HepG2 (cell line): ENCODE results near the gene ZNF292. TPM values are rescaled to one million over a fixed set of nuclear protein-coding genes. Genes with fewer than 3 reads are reported as not detected.

Experiments used
- ARID5B ChIP-seq: IDR thresholded peaks from 2 replicates; pipeline ENCODE4 v1.4.0; 2020; ENCODE audit warnings: mild to moderate bottlenecking, missing genetic modification reagents
- NFE2L2 ChIP-seq: fragments of 150-350 bp; IDR thresholded peaks from 2 replicates; pipeline ENCODE4 v1.6.1; 2014; ENCODE audit warnings: low read length
- polyA plus RNA-seq, 8 experiments: library from polyadenylated mRNA; depleted of rRNA in 3 of 8; stranded (reverse) in 7 of 8; unstranded in 1 of 8; fragments of >200 nt; fragmentation: Illumina TruSeq in 4 of 8; extraction: Trizol in 4 of 8; gene quantifications; 2 replicates each; pipeline versions ENCODE4 v1.2.1 to v1.2.3, GENCODE V29; 2011 to 2016; ENCODE audit warnings: low read depth in 4 of 8, missing spikeins in 1 of 8, mixed read lengths in 1 of 8; ENCODE audit not compliant: insufficient read depth in 1 of 8
- total RNA-seq, 5 experiments: library from RNA; depleted of rRNA; stranded (reverse); fragments of >200 nt; fragmentation: Illumina TruSeq; extraction: Trizol; gene quantifications; 2 replicates each; pipeline ENCODE4 v1.2.3, GENCODE V29; 2016; ENCODE audit warnings: low read depth in 1 of 5
- TF ChIP-seq, protein P1 (sequence below): sonication (generic); formaldehyde crosslinking; IDR thresholded peaks from 2 replicates; pipeline ENCODE4 v1.5.0; 2020; ENCODE audit warnings: mild to moderate bottlenecking, missing genetic modification reagents
- TF ChIP-seq, protein P2 (sequence below): sonication (generic); formaldehyde crosslinking; IDR thresholded peaks from 2 replicates; pipeline ENCODE4 v1.8.1; 2023; ENCODE audit warnings: mild to moderate bottlenecking, moderate library complexity, missing genetic modification reagents
- TF ChIP-seq, protein P3 (sequence below): IDR thresholded peaks from 2 replicates; pipeline ENCODE4 v1.6.1; 2016

Gene ZNF292
- total and polyA plus RNA-seq, 2 of the 13 experiments (the other 11 are each of a cell fraction or from before 2014, with no cell fraction given), result 9.9 to 12.8 TPM

- TF ChIP-seq, protein P1, sequence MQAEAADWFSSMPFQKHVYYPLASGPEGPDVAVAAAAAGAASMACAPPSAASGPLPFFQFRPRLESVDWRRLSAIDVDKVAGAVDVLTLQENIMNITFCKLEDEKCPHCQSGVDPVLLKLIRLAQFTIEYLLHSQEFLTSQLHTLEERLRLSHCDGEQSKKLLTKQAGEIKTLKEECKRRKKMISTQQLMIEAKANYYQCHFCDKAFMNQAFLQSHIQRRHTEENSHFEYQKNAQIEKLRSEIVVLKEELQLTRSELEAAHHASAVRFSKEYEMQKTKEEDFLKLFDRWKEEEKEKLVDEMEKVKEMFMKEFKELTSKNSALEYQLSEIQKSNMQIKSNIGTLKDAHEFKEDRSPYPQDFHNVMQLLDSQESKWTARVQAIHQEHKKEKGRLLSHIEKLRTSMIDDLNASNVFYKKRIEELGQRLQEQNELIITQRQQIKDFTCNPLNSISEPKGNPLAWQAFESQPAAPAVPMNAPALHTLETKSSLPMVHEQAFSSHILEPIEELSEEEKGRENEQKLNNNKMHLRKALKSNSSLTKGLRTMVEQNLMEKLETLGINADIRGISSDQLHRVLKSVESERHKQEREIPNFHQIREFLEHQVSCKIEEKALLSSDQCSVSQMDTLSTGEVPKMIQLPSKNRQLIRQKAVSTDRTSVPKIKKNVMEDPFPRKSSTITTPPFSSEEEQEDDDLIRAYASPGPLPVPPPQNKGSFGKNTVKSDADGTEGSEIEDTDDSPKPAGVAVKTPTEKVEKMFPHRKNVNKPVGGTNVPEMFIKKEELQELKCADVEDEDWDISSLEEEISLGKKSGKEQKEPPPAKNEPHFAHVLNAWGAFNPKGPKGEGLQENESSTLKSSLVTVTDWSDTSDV (CRISPR knock-in tag), result no peak
- TF ChIP-seq ARID5B (CRISPR knock-in tag) (0 out of 2 replicates have a peak, but pooled peaks have one; percentile 10), NFE2L2 (no peak)
- TF ChIP-seq, protein P2, sequence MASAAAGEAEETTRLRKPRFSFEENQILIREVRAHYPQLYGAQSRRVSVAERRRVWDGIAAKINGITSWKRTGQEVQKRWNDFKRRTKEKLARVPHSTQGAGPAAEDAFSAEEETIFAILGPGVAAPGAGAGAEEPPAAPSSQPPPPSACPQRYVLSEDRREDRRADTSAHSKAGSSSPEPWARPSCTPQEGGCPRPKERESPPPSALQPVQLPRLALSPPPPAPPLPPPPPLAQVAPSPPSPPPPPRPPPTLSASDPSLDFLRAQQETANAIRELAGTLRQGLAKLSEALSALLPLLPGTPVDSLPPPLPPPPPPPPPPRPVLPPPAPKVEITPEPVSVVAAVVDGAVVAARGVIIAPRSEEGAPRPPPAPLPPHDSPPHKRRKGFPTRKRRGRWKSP, result no peak
- TF ChIP-seq, protein P3, sequence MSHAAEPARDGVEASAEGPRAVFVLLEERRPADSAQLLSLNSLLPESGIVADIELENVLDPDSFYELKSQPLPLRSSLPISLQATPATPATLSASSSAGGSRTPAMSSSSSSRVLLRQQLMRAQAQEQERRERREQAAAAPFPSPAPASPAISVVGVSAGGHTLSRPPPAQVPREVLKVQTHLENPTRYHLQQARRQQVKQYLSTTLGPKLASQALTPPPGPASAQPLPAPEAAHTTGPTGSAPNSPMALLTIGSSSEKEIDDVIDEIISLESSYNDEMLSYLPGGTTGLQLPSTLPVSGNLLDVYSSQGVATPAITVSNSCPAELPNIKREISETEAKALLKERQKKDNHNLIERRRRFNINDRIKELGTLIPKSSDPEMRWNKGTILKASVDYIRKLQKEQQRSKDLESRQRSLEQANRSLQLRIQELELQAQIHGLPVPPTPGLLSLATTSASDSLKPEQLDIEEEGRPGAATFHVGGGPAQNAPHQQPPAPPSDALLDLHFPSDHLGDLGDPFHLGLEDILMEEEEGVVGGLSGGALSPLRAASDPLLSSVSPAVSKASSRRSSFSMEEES, result no peak
Observed at GRCh38 chr6:87139236-87139635, 16.1 kb upstream of the ZNF292 start (continued).
